Ovary (tissue), 9 donors: ENCODE data around the gene TAC4. TPM values are rescaled to one million over a fixed set of nuclear protein-coding genes. Genes with fewer than 3 reads are reported as not detected.

Experiments
- DNase-seq, 5 donors: peaks; one replicate each; pipeline ENCODE4 v3.0.0-alpha.2; 2019 to 2020
- H3K27ac ChIP-seq, 2 donors: fragments of 200-600 bp; one replicate each; pipeline versions ENCODE4 v1.5.1 to v1.8.0; 2019 to 2022
- H3K27me3 ChIP-seq: fragments of 200-600 bp; one replicate; pipeline ENCODE4 v1.8.0; 2022
- H3K36me3 ChIP-seq: fragments of 200-600 bp; sonication (generic); one replicate; pipeline ENCODE4 v1.5.1; 2019
- H3K4me1 ChIP-seq: one replicate; pipeline ENCODE4 v1.8.1; 2013; ENCODE audit warnings: mild to moderate bottlenecking, moderate library complexity; ENCODE audit not compliant: insufficient read depth
- H3K4me3 ChIP-seq: fragments of 200-600 bp; sonication (generic); one replicate; pipeline ENCODE4 v1.5.1; 2017
- H3K9me3 ChIP-seq, 2 donors: fragments of 200-600 bp in 1 of 2; sonication (generic) in 1 of 2; one replicate each; pipeline versions ENCODE4 v1.5.1 to v1.8.1; 2013 to 2019; ENCODE audit warnings: mild to moderate bottlenecking in 1 of 2, moderate library complexity in 1 of 2
- CTCF ChIP-seq, 3 donors: fragments of 450-650 bp in 2 of 3; fragments of 200-600 bp in 1 of 3; IDR thresholded peaks; one replicate each; pipeline versions ENCODE4 v1.5.1 to v1.8.0; 2016 to 2022; ENCODE audit warnings: antibody characterized with exemption in 3 of 3, mild to moderate bottlenecking in 1 of 3
- EP300 ChIP-seq: sonication (generic); formaldehyde crosslinking; IDR thresholded peaks from one replicate; pipeline ENCODE4 v1.6.1; 2017; ENCODE audit warnings: antibody characterized with exemption
- POLR2A ChIP-seq: fragments of 450-650 bp; IDR thresholded peaks from one replicate; pipeline ENCODE4 v1.6.1; 2017; ENCODE audit warnings: antibody characterized with exemption, mild to moderate bottlenecking, moderate library complexity
- WGBS, 3 donors: extraction: QIAGEN DNeasy Blood & Tissue Kit in 1 of 3; methylation state at CpG; one replicate each; pipeline versions ENCODE4 v1.1.5 to v1.1.7; 2013 to 2017; 5-methylcytosine and 5-hydroxymethylcytosine counted together
- intact Hi-C, 4 donors: fragments of 100-400 bp; cut with DNase I; formaldehyde crosslinking; loops; one replicate each; pipeline versions ENCODE4 v1.11.0 to v1.15.1; 2022 to 2023
- polyA plus RNA-seq, 2 donors: library from polyadenylated mRNA; stranded (reverse); fragments of 200-250 nt in 1 of 2; fragments of 350-450 nt in 1 of 2; fragmentation: Illumina TruSeq in 1 of 2; extraction: RNeasy Lipid Tissue Mini Kit (QIAGEN cat#74804) in 1 of 2; gene quantifications; one replicate each; pipeline ENCODE4 v1.2.3, GENCODE V29; 2013 to 2014
- total RNA-seq, 7 donors: library from RNA; depleted of rRNA in 2 of 7; stranded (reverse); fragments of >200 nt in 2 of 7; fragmentation: NEBNext Ultra II Directional in 3 of 7; extraction: Animal tissue kit (Norgen Biotek cat#: 25700) in 3 of 7; gene quantifications; one replicate each; pipeline versions ENCODE4 v1.1.0 to v1.2.4, GENCODE V29; 2016 to 2023
- donor health status: DM: no; HTN: no; CAD: no; lungs with moderate emphysema.
- donor health status: DM: no; HTN: no; CAD: no.
- donor health status: Bipolar disorder and iron deficiency.
- donor health status: DM: yes; HTN: yes; CAD: no.
- donor health status: DM: no; HTN: no; CAD: no.
- donor health status: DM: yes; HTN: yes; CAD: no.

The TAC4 gene
- total and polyA plus RNA-seq, 9 donors, result not detected

GRCh38 chr17:49809056-49809455, 38.8 kb downstream of the TAC4 start:
- no peak for DNase-seq
- intact Hi-C loops, result no loop called here
- Histone ChIP-seq H3K36me3 (no peaks in the 10 kb centered on the region), H3K4me1 (no peaks in the 10 kb centered on the region), H3K27me3 (no peaks in the 10 kb centered on the region), H3K9me3 (no peaks in the 10 kb centered on the region), H3K27ac (no peak overlapping the region), H3K4me3 (no peak overlapping the region)
- TF ChIP-seq EP300, result no peak
- no peak for TF ChIP-seq CTCF (IDR thresholded peaks at IDR 0.05)
- TF ChIP-seq POLR2A, result no peak
- 60 to 67% (median 64%) methylated on average over 4 of the region's 4 CpGs for WGBS, 3 donors

- no peak for DNase-seq
- TF ChIP-seq CTCF (IDR thresholded peaks at IDR 0.05) (no peak), EP300 (no peak), POLR2A (no peak)
- intact Hi-C loops, result no loop called here
- 35 to 48% (median 45%) methylated on average over 2 of the region's 2 CpGs for WGBS, 3 donors
- Histone ChIP-seq H3K27ac (no peak overlapping the region), H3K36me3 (no peaks in the 10 kb centered on the region), H3K4me1 (no peaks in the 10 kb centered on the region), H3K4me3 (no peak overlapping the region), H3K27me3 (no peaks in the 10 kb centered on the region), H3K9me3 (no peaks in the 10 kb centered on the region)
These were observed 49.1 kb downstream of the TAC4 start for GRCh38 chr17:49798738-49799137.

- Histone ChIP-seq H3K27me3 (no peaks in the 10 kb centered on the region), H3K36me3 (no peaks in the 10 kb centered on the region), H3K9me3 (no peaks in the 10 kb centered on the region), H3K4me3 (no peak overlapping the region), H3K27ac (no peak overlapping the region), H3K4me1 (peaks cover 1% of the 10 kb centered on the region)
- 16 to 41% (median 22%) methylated on average over 8 of the region's 8 CpGs for WGBS, 3 donors
- intact Hi-C loops, result no loop called here
- no peak for DNase-seq
- no peak for TF ChIP-seq EP300
- no peak for TF ChIP-seq CTCF (IDR thresholded peaks at IDR 0.05)
- no peak for TF ChIP-seq POLR2A
These were observed 49.7 kb downstream of the TAC4 start for GRCh38 chr17:49798182-49798581.

GRCh38 chr17:49795372-49795771, 52.5 kb downstream of the TAC4 start:
- TF ChIP-seq EP300, result no peak
- TF ChIP-seq CTCF (IDR thresholded peaks at IDR 0.05), result no peak
- no peak for TF ChIP-seq POLR2A
- Histone ChIP-seq H3K27ac (no peak overlapping the region), H3K4me1 (peaks cover 2% of the 10 kb centered on the region), H3K4me3 (no peak overlapping the region), H3K27me3 (no peaks in the 10 kb centered on the region), H3K9me3 (no peaks in the 10 kb centered on the region), H3K36me3 (no peaks in the 10 kb centered on the region)
- no peak for DNase-seq
- WGBS, 3 donors, result 71 to 86% (median 77%) methylated on average over 5 of the region's 5 CpGs
- intact Hi-C loops, result no loop called here

GRCh38 chr17:49793309-49793708, 54.6 kb downstream of the TAC4 start:
- H3K36me3 ChIP-seq, result no peaks in the 10 kb centered on the region
- intact Hi-C loops, result no loop called here
- peaks cover 2% of the 10 kb centered on the region for H3K4me1 ChIP-seq
- H3K27ac ChIP-seq, result no peak overlapping the region
- no peak for DNase-seq
- H3K9me3 ChIP-seq, result no peaks in the 10 kb centered on the region
- H3K27me3 ChIP-seq, result no peaks in the 10 kb centered on the region
- WGBS, 3 donors, result 87 to 92% (median 92%) methylated on average over 3 of the region's 3 CpGs
- TF ChIP-seq CTCF (IDR thresholded peaks at IDR 0.05), result no peak
- no peak overlapping the region for H3K4me3 ChIP-seq
